IPS-18a (cell line): ENCODE measurements around the gene HHAT.

Experiments used
- H3K27ac ChIP-seq: one replicate; pipeline ENCODE4 v1.5.1; 2013; ENCODE audit warnings: low read length
- H3K27me3 ChIP-seq: one replicate; pipeline ENCODE4 v1.6.1; 2013; ENCODE audit warnings: mild to moderate bottlenecking, low read length; ENCODE audit not compliant: control insufficient read depth, insufficient read depth
- H3K36me3 ChIP-seq: one replicate; pipeline ENCODE4 v1.6.1; 2013; ENCODE audit warnings: low read depth, low read length; ENCODE audit not compliant: control insufficient read depth
- H3K4me1 ChIP-seq: one replicate; pipeline ENCODE4 v1.6.1; 2013; ENCODE audit warnings: low read depth, low read length; ENCODE audit not compliant: control insufficient read depth
- H3K4me3 ChIP-seq: one replicate; pipeline ENCODE4 v1.5.1; 2013; ENCODE audit warnings: low read length
- H3K9ac ChIP-seq: one replicate; pipeline ENCODE4 v1.6.1; 2013; ENCODE audit warnings: mild to moderate bottlenecking, low read length, moderate library complexity
- H3K9me3 ChIP-seq: one replicate; pipeline ENCODE4 v1.6.1; 2013; ENCODE audit warnings: low read depth, low read length; ENCODE audit not compliant: control insufficient read depth

The HHAT gene

DNA sequence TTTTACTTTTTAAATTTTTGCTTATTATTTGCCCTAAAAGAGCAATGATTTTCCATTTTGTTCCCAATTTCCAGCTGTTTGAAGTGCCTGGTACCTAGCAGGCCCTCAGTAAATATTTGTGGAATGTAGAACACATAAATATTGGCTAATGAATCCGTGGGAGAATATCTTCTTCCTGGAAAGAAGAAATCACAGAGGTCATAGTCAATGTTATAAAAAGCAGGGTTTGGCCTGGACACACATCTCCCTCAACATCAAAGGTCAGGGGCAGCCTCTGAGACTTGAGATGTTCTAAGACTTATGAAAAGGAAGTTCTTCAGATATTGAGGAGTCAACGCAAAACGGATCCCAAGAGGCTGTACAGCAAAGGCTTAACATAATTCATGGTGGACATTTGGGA lies 358.1 kb downstream of the HHAT start:
- no peak overlapping the region for H3K9ac ChIP-seq
- H3K9me3 ChIP-seq, result no peaks in the 10 kb centered on the region
- no peaks in the 10 kb centered on the region for H3K4me1 ChIP-seq
- H3K36me3 ChIP-seq, result no peaks in the 10 kb centered on the region
- H3K4me3 ChIP-seq, result no peak overlapping the region
- no peaks in the 10 kb centered on the region for H3K27me3 ChIP-seq
- no peak overlapping the region for H3K27ac ChIP-seq

DNA sequence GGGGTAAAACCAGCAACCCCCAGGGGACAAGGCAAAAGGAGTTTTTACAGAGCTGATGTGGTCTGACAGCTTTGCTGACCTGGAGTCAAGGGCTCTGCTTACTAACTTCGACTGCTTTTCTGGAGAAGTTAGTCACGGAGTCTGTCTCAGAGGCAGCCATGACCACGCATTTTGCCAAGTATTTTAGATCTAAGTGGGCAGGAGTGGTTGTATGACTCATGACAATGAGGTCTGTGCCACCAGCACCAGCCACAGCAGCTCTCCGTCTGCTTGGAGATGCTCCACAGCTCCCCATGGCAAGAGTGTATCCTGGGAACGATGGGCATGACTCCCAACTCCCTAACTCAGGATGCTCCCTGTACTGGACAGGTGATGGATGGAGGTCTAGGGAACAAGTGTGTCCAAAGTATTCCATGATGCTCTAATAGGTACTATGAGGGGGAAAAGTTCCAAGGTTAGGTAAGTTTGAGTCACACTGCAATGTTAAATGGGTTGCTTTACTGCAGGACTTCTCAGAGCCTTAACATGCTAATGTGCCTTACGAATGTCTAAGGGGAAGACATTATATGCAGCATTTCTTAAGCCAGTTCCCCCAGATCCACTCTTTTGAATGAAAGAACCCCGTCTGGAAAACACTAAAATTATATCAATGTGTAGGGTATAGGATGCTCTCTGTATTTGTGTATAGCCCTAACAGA lies 359.0 kb downstream of the HHAT start:
- H3K9me3 ChIP-seq, result no peaks in the 10 kb centered on the region
- no peak overlapping the region for H3K9ac ChIP-seq

DNA sequence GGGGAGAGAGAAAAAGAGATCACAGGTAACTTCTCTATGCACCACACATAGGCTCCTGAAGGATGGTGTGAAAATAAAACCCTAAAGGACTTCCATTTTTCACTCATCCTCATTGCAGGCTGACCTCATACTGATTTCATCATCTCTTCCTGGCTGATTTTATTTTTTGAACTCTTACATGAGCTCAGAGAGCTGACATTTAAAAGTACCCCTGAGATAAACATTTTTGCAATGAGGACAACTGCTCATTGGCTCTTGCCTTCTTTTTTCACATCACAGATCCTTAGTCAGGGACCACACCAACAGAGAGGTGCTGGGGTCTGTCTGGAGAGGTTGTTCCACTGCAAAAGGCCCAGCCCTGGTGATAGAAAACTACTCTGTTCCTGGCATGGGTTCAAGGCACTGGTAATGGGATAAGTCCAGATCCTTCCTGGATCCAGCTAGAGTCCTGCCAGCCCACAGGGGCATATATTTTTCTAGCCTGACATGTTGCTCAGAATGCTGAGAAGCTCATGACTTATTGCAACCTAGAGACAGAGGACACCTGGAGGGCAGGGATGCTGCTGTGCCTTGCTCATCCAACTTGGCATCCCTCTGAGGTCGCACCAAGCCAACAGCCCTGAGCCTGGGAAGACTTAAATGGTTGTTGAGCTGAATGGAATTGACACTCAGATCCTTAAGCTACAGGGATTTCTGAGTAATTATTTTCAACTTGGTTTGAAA lies 360.0 kb downstream of the HHAT start:
- no peak overlapping the region for H3K9ac ChIP-seq
- H3K27ac ChIP-seq, result no peak overlapping the region
- no peak overlapping the region for H3K4me3 ChIP-seq
- H3K36me3 ChIP-seq, result no peaks in the 10 kb centered on the region
- no peaks in the 10 kb centered on the region for H3K4me1 ChIP-seq
- no peaks in the 10 kb centered on the region for H3K27me3 ChIP-seq
- H3K9me3 ChIP-seq, result no peaks in the 10 kb centered on the region

More for the DNA sequence above, 359.0 kb downstream of the HHAT start:
- Histone ChIP-seq H3K27me3 (no peaks in the 10 kb centered on the region), H3K36me3 (no peaks in the 10 kb centered on the region), H3K27ac (no peak overlapping the region), H3K4me1 (no peaks in the 10 kb centered on the region), H3K4me3 (no peak overlapping the region)

DNA sequence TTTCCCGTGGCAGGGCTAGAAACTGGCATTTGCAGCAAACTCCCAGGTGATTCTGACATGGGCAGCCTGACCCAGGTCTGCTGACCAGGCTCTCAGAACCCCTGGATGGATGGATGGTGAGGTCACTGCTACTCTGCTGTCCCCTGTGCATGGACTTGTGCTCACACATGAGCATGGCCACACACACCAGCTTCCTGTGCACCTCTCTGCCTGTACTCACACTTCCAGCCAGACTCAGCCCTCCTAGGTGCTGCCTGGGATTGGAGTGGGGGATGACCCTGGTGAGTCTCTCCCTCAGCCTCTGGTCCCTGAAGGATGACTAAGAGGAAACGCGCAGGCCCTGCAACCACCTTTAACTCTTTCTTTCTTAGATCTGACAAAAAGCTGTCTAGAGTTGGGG lies 361.1 kb downstream of the HHAT start:
- Histone ChIP-seq H3K9me3 (no peaks in the 10 kb centered on the region), H3K36me3 (no peaks in the 10 kb centered on the region), H3K27ac (no peak overlapping the region), H3K27me3 (no peaks in the 10 kb centered on the region), H3K9ac (no peak overlapping the region), H3K4me3 (no peak overlapping the region), H3K4me1 (no peaks in the 10 kb centered on the region)

DNA sequence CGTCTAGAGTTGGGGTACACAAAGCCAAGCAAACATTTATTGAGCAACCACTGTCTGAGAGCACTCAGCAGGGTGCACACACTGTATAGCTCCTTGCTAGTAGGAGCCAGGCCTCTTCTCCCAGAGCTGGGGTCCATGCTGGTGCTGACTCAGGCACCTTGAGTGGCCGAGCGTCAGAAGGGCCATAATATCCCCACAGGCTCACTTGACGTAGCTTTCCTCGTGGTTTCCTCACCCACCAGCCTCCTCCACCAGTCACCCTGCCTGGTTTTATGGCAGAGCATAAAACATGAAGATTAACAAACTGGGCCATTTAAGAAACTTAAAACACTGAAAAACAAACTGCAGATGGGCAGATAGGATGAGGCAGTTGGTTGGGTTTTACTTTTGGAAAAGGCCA lies 361.5 kb downstream of the HHAT start:
- no peak overlapping the region for H3K9ac ChIP-seq

DNA sequence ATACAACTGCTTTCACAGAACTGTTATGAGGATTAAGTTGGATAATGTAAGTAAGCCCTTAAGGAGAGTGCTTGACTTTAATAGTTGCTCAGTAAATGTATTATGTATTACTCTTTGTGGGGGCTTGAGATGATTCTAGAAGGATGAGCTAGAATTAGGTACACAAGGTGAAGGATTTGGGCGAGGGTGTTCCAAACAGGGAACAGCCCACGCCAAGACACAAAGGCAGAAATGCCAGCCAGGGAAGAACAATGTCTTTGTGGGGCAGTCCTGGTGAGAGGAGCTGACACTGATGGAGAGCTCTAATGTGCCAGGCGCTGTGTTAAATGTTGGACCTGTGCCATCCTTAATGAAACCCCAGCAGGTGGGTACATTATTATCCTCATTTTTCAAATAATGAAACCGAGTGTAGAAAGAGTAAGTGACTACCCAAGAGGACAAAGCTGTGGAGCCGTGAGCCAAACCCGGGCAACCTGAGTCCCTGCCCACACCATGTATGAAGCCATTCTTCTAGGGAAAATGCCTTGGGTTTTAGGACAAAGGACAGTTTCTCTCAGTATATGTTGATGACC lies 362.4 kb downstream of the HHAT start:
- Histone ChIP-seq H3K9ac (no peak overlapping the region), H3K9me3 (no peaks in the 10 kb centered on the region), H3K4me1 (no peaks in the 10 kb centered on the region), H3K27ac (no peak overlapping the region), H3K27me3 (no peaks in the 10 kb centered on the region), H3K36me3 (no peaks in the 10 kb centered on the region), H3K4me3 (no peak overlapping the region)

More for the DNA sequence above, 361.5 kb downstream of the HHAT start:
- Histone ChIP-seq H3K27ac (no peak overlapping the region), H3K36me3 (no peaks in the 10 kb centered on the region), H3K4me1 (no peaks in the 10 kb centered on the region), H3K9me3 (no peaks in the 10 kb centered on the region), H3K27me3 (no peaks in the 10 kb centered on the region), H3K4me3 (no peak overlapping the region)

DNA sequence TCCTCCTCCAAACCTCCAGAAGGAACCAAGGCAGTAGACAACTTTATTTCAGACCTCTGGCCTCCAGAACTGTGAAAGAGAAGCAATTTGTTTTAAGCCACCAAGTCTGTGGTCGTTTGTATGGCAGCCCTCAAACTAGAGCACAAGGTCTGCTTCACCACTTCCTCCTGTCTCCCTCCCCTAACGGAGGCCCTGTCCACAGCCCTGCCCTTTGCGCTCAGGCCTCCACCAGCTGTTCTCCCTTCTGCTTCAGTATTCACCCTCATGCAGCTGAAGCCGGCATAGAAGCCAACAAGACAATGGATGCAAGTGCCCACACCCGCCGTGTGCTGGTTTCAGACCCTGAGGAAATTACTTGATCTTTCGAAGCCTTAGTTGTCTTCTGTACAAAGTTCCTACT lies 364.1 kb downstream of the HHAT start:
- no peaks in the 10 kb centered on the region for H3K27me3 ChIP-seq
- H3K4me1 ChIP-seq, result no peaks in the 10 kb centered on the region
- no peaks in the 10 kb centered on the region for H3K9me3 ChIP-seq
- no peaks in the 10 kb centered on the region for H3K36me3 ChIP-seq
- H3K4me3 ChIP-seq, result no peak overlapping the region
- H3K27ac ChIP-seq, result no peak overlapping the region
- no peak overlapping the region for H3K9ac ChIP-seq

DNA sequence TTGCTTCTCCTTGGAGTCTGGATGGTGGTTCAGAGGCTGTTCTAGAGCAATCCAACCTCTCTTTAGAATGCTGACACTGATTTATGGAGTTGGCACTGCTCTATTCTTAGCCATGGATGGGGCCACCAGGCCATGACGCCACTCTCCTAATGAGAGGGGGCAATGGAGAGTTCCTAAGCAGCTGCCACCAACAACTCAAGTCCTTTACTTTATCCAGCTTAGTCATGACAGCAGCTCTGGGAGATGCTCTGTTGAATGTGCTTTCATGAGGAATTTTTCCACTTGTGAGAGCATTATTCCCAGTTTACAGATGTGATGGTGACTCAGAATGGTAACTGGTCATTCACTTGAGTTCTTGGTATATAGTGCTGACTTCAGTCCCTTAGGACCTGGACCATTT lies 366.3 kb downstream of the HHAT start:
- H3K27me3 ChIP-seq, result no peaks in the 10 kb centered on the region
- H3K4me3 ChIP-seq, result no peak overlapping the region
- H3K9me3 ChIP-seq, result no peaks in the 10 kb centered on the region
- H3K36me3 ChIP-seq, result no peaks in the 10 kb centered on the region
- no peak overlapping the region for H3K9ac ChIP-seq
- H3K4me1 ChIP-seq, result no peaks in the 10 kb centered on the region
- H3K27ac ChIP-seq, result no peak overlapping the region

DNA sequence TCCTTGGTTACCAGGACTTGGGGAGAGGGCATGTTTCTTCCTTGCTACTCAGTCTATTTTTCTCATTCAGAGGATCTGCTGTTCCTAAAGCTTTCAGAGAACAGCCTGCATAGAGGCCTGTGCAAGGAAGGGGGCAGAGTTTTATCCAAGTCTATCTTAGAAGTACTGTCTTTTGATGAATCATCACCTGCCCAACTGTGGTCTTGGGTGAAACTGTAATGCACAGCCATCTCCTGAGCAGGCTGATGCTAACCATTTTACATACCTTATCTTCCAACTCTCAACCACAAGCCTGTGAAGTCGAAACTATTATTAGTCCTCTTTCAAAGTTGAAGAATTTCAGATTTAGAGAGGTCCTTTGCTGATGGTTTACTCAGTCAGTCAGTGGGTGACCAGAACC lies 368.0 kb downstream of the HHAT start:
- Histone ChIP-seq H3K27me3 (no peaks in the 10 kb centered on the region), H3K4me1 (no peaks in the 10 kb centered on the region), H3K27ac (no peak overlapping the region), H3K36me3 (no peaks in the 10 kb centered on the region), H3K4me3 (no peak overlapping the region), H3K9me3 (no peaks in the 10 kb centered on the region), H3K9ac (no peak overlapping the region)

DNA sequence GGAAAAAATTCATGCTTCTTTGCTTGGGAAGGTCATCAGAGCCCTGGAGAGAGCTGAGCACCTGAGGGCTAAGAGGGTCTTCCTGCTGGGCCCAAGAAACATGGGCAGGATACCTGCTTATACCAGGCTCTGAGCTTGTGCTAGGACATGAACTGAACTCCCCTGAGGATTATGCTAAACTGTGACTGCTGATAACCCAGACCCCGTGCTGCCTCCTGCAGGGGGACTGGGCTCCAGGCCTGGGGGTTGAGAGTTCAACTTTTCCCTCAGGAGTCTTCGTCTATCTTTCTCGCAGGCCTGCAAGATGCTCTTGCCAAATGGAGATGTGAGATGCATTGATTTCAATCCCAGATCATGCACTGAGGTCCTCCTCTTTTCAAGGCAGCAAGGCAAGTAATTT lies 368.5 kb downstream of the HHAT start:
- Histone ChIP-seq H3K4me3 (no peak overlapping the region), H3K9ac (no peak overlapping the region), H3K4me1 (no peaks in the 10 kb centered on the region), H3K27ac (no peak overlapping the region), H3K36me3 (no peaks in the 10 kb centered on the region), H3K27me3 (no peaks in the 10 kb centered on the region), H3K9me3 (no peaks in the 10 kb centered on the region)

DNA sequence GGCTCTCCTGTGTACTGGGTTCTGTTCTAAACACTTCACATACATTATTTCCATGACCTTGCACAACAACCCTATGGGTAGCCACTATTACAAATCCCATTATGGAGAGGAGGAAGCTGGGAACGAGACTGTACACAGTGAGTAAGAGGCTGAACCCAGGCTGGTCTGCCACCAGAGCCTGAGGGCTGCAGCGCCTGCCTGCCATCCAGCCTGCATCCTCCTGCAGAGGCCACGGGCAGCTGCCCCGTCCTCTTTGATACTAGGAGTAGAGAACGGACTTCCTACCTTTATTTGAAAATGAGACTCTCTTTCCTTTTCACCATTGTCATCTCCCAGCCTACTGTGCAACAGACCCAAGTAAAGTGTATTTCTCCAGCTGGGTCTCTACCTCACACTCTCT lies 370.0 kb downstream of the HHAT start:
- Histone ChIP-seq H3K4me3 (no peak overlapping the region), H3K27me3 (no peaks in the 10 kb centered on the region), H3K9me3 (no peaks in the 10 kb centered on the region), H3K4me1 (peaks cover 7% of the 10 kb centered on the region), H3K9ac (no peak overlapping the region), H3K36me3 (no peaks in the 10 kb centered on the region), H3K27ac (no peak overlapping the region)

DNA sequence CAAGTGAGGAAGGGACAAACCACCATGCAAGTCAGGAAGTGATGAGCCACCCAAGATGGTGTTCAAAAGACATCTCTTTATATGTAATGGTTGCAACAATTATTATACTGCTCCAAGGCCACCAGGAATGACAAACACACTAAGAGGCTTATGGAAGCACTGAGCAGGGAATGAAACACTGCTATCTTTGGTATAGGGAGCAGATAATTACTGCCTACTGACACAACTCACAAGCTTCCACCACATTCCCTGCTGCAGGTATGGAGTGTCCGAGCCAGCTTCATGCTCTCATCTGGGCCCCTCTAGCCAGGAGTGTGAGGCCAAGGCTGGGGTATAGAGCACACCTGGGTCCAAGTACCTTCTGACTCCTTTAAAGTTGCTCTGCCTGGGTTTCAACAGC lies 371.4 kb downstream of the HHAT start:
- peaks cover 8% of the 10 kb centered on the region for H3K4me1 ChIP-seq
- no peak overlapping the region for H3K4me3 ChIP-seq
- no peak overlapping the region for H3K9ac ChIP-seq

More for the DNA sequence above, 371.4 kb downstream of the HHAT start:
- H3K27ac ChIP-seq, result no peak overlapping the region
- no peaks in the 10 kb centered on the region for H3K27me3 ChIP-seq
- no peaks in the 10 kb centered on the region for H3K9me3 ChIP-seq
- no peaks in the 10 kb centered on the region for H3K36me3 ChIP-seq
